SK-N-MC (cell line): ENCODE data around the gene DTNBP1.

Source experiments
- EZH2 ChIP-seq: fragments of 200-600 bp; sonication (generic); IDR thresholded peaks from one replicate; pipeline ENCODE4 v1.6.1; 2017; ENCODE audit warnings: antibody characterized with exemption
- FOXP2 ChIP-seq: optimal IDR thresholded peaks from 2 replicates; pipeline ENCODE3; 2011; ENCODE audit warnings: mild to moderate bottlenecking, moderate library complexity; ENCODE audit not compliant: insufficient read depth; ENCODE audit errors: extremely low read length, control extremely low read depth
- POLR2AphosphoS5 ChIP-seq: IDR thresholded peaks from 2 replicates; pipeline ENCODE4 v1.6.1; 2012; ENCODE audit warnings: mild to moderate bottlenecking, low read depth, low read length, borderline replicate concordance

GRCh38 chr6:15581751-15582150 lies 81.1 kb downstream of the DTNBP1 start:
- TF ChIP-seq POLR2AphosphoS5 (no peak), EZH2 (no peak), FOXP2 (no peak)
